IMR-90 (cell line): Measurements from ENCODE around the gene TIMM29.

Source experiments
- BHLHE40 ChIP-seq: fragments of 150-350 bp; IDR thresholded peaks from 2 replicates; pipeline ENCODE4 v1.6.1; 2016; ENCODE audit warnings: mild to moderate bottlenecking, low read depth, low read length
- CEBPB ChIP-seq: IDR thresholded peaks from 2 replicates; pipeline ENCODE4 v1.6.1; 2012; ENCODE audit warnings: low read depth, low read length, improper control_type of control experiment
- MAFK ChIP-seq: IDR thresholded peaks from 2 replicates; pipeline ENCODE4 v1.6.1; 2012; ENCODE audit warnings: low read depth, low read length, improper control_type of control experiment
- MAZ ChIP-seq: IDR thresholded peaks from 2 replicates; pipeline ENCODE4 v1.6.1; 2012; ENCODE audit warnings: low read depth, mild to moderate bottlenecking, low read length, improper control_type of control experiment, moderate library complexity, borderline replicate concordance
- POLR2A ChIP-seq: IDR thresholded peaks from 2 replicates; pipeline ENCODE4 v1.6.1; 2012; ENCODE audit warnings: mild to moderate bottlenecking, low read depth, low read length
- RAD21 ChIP-seq: IDR thresholded peaks from 2 replicates; pipeline ENCODE4 v1.6.1; 2012; ENCODE audit warnings: low read length, improper control_type of control experiment
- RFX5 ChIP-seq: IDR thresholded peaks from 2 replicates; pipeline ENCODE4 v1.8.0; 2012; ENCODE audit warnings: low read depth, mild to moderate bottlenecking, low read length, moderate library complexity
- TF ChIP-seq, protein P1 (sequence below): conservative IDR thresholded peaks from 2 replicates; pipeline ENCODE4 v1.5.1; 2012; ENCODE audit warnings: mild to moderate bottlenecking, low read depth, low read length, improper control_type of control experiment
- TF ChIP-seq, protein P2 (sequence below): fragments of 150-350 bp; IDR thresholded peaks from 2 replicates; pipeline ENCODE4 v1.6.1; 2017; ENCODE audit warnings: mild to moderate bottlenecking, antibody characterized with exemption, low read length, low read depth
- TF ChIP-seq, protein P3 (sequence below): fragments of 150-350 bp; IDR thresholded peaks from 2 replicates; pipeline ENCODE4 v1.6.1; 2016; ENCODE audit warnings: low read depth, mild to moderate bottlenecking, low read length, moderate library complexity, borderline replicate concordance

DNA sequence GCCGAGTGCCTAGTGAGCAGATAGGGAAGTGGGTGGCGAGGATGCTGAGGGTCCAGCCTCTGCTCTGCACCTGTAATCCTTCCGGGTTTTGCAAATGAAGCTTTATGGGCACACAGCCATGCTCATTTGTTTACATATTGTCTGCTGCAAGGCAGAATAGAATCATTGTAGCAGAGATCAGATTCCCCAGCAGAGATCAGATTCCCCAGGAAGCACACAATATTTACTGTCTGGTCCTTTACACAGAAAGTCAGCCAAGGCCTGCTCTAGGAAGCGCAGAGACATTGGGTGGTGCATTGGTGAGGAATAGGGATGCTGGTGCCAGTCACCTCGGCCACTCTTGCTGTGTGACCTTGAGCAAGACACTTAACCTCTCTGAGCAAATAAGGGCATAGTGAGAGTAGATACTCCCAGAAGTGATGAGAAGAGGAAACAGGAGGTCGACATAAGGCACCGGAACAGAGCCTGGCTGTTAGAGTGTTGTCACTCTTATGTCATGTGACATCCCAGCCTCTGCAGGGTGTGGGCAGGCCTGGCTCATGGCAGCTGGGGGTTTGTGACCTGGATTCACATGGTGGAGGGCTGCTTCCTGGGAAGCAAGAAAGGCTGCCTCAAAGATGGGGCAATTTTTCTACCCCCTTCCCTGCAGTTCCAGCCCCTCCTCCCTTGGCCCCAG is 31.6 kb upstream of the TIMM29 start:
- TF ChIP-seq POLR2A (no peak), RFX5 (no peak), RAD21 (no peak), CEBPB (no peak), MAZ (no peak), MAFK (no peak), BHLHE40 (no peak)
- TF ChIP-seq, protein P1, sequence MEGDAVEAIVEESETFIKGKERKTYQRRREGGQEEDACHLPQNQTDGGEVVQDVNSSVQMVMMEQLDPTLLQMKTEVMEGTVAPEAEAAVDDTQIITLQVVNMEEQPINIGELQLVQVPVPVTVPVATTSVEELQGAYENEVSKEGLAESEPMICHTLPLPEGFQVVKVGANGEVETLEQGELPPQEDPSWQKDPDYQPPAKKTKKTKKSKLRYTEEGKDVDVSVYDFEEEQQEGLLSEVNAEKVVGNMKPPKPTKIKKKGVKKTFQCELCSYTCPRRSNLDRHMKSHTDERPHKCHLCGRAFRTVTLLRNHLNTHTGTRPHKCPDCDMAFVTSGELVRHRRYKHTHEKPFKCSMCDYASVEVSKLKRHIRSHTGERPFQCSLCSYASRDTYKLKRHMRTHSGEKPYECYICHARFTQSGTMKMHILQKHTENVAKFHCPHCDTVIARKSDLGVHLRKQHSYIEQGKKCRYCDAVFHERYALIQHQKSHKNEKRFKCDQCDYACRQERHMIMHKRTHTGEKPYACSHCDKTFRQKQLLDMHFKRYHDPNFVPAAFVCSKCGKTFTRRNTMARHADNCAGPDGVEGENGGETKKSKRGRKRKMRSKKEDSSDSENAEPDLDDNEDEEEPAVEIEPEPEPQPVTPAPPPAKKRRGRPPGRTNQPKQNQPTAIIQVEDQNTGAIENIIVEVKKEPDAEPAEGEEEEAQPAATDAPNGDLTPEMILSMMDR: no peak
- TF ChIP-seq, protein P2, sequence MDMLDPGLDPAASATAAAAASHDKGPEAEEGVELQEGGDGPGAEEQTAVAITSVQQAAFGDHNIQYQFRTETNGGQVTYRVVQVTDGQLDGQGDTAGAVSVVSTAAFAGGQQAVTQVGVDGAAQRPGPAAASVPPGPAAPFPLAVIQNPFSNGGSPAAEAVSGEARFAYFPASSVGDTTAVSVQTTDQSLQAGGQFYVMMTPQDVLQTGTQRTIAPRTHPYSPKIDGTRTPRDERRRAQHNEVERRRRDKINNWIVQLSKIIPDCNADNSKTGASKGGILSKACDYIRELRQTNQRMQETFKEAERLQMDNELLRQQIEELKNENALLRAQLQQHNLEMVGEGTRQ: no peak
- TF ChIP-seq, protein P3, sequence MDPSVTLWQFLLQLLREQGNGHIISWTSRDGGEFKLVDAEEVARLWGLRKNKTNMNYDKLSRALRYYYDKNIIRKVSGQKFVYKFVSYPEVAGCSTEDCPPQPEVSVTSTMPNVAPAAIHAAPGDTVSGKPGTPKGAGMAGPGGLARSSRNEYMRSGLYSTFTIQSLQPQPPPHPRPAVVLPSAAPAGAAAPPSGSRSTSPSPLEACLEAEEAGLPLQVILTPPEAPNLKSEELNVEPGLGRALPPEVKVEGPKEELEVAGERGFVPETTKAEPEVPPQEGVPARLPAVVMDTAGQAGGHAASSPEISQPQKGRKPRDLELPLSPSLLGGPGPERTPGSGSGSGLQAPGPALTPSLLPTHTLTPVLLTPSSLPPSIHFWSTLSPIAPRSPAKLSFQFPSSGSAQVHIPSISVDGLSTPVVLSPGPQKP: no peak
